Tibial nerve (tissue), 4 donors: ENCODE results near the gene SLC7A9.
"Not testable (repeated sequence)": the region's sequence is repeated elsewhere in the genome, so short reads cannot be mapped to it uniquely, and the experiment has no call there.

Experiments used
- EP300 ChIP-seq, 2 donors: sonication (generic); formaldehyde crosslinking; IDR thresholded peaks; one replicate each; pipeline ENCODE4 v1.6.1; 2017; ENCODE audit warnings: antibody characterized with exemption in 2 of 2, mild to moderate bottlenecking in 1 of 2
- POLR2A ChIP-seq, 2 donors: fragments of 450-650 bp; IDR thresholded peaks; one replicate each; pipeline ENCODE4 v1.6.1; 2017; ENCODE audit warnings: antibody characterized with exemption in 2 of 2, mild to moderate bottlenecking in 2 of 2, moderate library complexity in 2 of 2
- TF ChIP-seq, protein P1 (sequence below), 5 experiments: fragments of 200-600 bp in 3 of 5; fragments of 450-650 bp in 2 of 5; sonication (generic) in 3 of 5; IDR thresholded peaks; one replicate each; pipeline ENCODE4 v1.5.1; 2016 to 2019; ENCODE audit warnings: antibody characterized with exemption in 5 of 5, mild to moderate bottlenecking in 3 of 5, moderate library complexity in 2 of 5

DNA sequence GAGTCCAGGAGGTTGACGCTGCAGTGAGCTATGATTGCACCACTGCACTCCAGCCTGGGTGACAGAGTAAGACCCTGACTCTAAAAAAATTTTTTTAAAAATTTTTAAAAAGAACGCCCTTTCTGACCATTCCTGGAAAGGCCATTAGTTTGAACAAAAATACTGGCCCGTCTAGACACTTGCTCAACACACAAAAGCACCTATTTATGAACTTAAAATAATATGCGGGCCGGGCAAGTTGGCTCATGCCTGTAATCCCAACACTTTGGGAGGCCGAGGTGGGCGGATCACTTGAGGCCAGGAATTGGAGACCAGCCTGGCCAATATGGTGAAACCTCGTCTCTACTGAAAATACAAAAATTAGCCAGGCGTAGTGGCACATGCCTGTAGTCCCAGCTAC lies 2.1 kb downstream of the SLC7A9 start:
- TF ChIP-seq, protein P1, sequence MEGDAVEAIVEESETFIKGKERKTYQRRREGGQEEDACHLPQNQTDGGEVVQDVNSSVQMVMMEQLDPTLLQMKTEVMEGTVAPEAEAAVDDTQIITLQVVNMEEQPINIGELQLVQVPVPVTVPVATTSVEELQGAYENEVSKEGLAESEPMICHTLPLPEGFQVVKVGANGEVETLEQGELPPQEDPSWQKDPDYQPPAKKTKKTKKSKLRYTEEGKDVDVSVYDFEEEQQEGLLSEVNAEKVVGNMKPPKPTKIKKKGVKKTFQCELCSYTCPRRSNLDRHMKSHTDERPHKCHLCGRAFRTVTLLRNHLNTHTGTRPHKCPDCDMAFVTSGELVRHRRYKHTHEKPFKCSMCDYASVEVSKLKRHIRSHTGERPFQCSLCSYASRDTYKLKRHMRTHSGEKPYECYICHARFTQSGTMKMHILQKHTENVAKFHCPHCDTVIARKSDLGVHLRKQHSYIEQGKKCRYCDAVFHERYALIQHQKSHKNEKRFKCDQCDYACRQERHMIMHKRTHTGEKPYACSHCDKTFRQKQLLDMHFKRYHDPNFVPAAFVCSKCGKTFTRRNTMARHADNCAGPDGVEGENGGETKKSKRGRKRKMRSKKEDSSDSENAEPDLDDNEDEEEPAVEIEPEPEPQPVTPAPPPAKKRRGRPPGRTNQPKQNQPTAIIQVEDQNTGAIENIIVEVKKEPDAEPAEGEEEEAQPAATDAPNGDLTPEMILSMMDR (IDR thresholded peaks at IDR 0.05): not testable (repeated sequence)
- not testable (repeated sequence) for TF ChIP-seq POLR2A, EP300 (IDR thresholded peaks at IDR 0.05)
